ENCODE data around the gene GLYATL2.

GLYATL2 gene

GRCh38 chr11:58844361-58845005, at the start of gene GLYATL2:
TSS of gene GLYATL2 (minus strand) at chr11:58844704. CDS start at chr11:58839612, 5,092 bp downstream.
- no peak for DNase-seq

GRCh38 chr11:58893899-58894298, 49.4 kb upstream of the GLYATL2 start:
- DNase-seq = no peak

GRCh38 chr11:58888579-58888978, 44.1 kb upstream of the GLYATL2 start:
- DNase-seq = no peak

- no peak for DNase-seq
Observed at GRCh38 chr11:58887452-58887851, 42.9 kb upstream of the GLYATL2 start.

GRCh38 chr11:58880625-58881024, 36.1 kb upstream of the GLYATL2 start:
- no peak for DNase-seq

- no peak for DNase-seq
Observed at GRCh38 chr11:58880166-58880565, 35.7 kb upstream of the GLYATL2 start.

GRCh38 chr11:58867556-58867955, 23.1 kb upstream of the GLYATL2 start:
- DNase-seq = no peak

- no peak for DNase-seq
Observed at GRCh38 chr11:58866788-58867187, 22.3 kb upstream of the GLYATL2 start.

GRCh38 chr11:58864335-58864734, 19.8 kb upstream of the GLYATL2 start:
- DNase-seq = no peak

- no peak for DNase-seq
Observed at GRCh38 chr11:58863697-58864096, 19.2 kb upstream of the GLYATL2 start.

- no peak for DNase-seq
Observed at GRCh38 chr11:58861533-58861932, 17.0 kb upstream of the GLYATL2 start.

- DNase-seq = no peak
Observed at GRCh38 chr11:58856806-58857205, 12.3 kb upstream of the GLYATL2 start.

GRCh38 chr11:58845386-58845785, 882 bp upstream of the GLYATL2 start:
- DNase-seq = no peak

- no peak for DNase-seq
Observed at GRCh38 chr11:58837707-58838388, 6.7 kb downstream of the GLYATL2 start.

- no peak for DNase-seq
Observed at GRCh38 chr11:58832056-58832645, 12.4 kb downstream of the GLYATL2 start.

GRCh38 chr11:58830673-58831301, 13.7 kb downstream of the GLYATL2 start:
- DNase-seq = no peak

GRCh38 chr11:58829786-58830185, 14.7 kb downstream of the GLYATL2 start:
- DNase-seq = no peak

- no peak for DNase-seq
Observed at GRCh38 chr11:58813693-58814092, 30.8 kb downstream of the GLYATL2 start.

- no peak for DNase-seq
Observed at GRCh38 chr11:58811499-58811898, 33.0 kb downstream of the GLYATL2 start.

- DNase-seq = no peak
Observed at GRCh38 chr11:58807343-58807742, 37.2 kb downstream of the GLYATL2 start.

- DNase-seq = no peak
Observed at GRCh38 chr11:58805065-58805464, 39.4 kb downstream of the GLYATL2 start.

GRCh38 chr11:58801974-58802545, 42.4 kb downstream of the GLYATL2 start:
- no peak for DNase-seq

- DNase-seq = no peak
Observed at GRCh38 chr11:58801302-58801701, 43.2 kb downstream of the GLYATL2 start.

GRCh38 chr11:58796333-58796732, 48.2 kb downstream of the GLYATL2 start:
- DNase-seq = no peak

Measured in NCI-H446 treated with DMSO at 0.1 percent for 48 hours (cell line).